GM10248 (cell line): ENCODE data around the gene ELOB.
A peak's percentile ranks its signal among the peaks of the same experiment; 100 is the strongest.

Source experiments
- CTCF ChIA-PET: fragments of 300-600 bp; sonication (Branson Sonifier 250); formaldehyde crosslinking; extraction: SDS; loops from one replicate; lab custom pipeline; 2021; ENCODE audit warnings: antibody characterized with exemption; lab: Yijun Ruan, JAX
- POLR2A ChIA-PET: fragments of 350-650 bp; sonication (Branson Sonifier 250); formaldehyde crosslinking; extraction: SDS; loops from one replicate; lab custom pipeline; 2020; ENCODE audit warnings: antibody characterized with exemption; lab: Yijun Ruan, JAX
- DNase-seq: peaks from one replicate; pipeline ENCODE4 v3.0.0; 2012; ENCODE audit errors: extremely low spot score
- TF ChIP-seq, protein P1 (sequence below): IDR thresholded peaks from 2 replicates; pipeline ENCODE4 v1.5.1; 2012; ENCODE audit warnings: mild to moderate bottlenecking, low read depth; ENCODE audit errors: extremely low read depth, missing control alignments, control extremely low read depth

Gene ELOB

DNA sequence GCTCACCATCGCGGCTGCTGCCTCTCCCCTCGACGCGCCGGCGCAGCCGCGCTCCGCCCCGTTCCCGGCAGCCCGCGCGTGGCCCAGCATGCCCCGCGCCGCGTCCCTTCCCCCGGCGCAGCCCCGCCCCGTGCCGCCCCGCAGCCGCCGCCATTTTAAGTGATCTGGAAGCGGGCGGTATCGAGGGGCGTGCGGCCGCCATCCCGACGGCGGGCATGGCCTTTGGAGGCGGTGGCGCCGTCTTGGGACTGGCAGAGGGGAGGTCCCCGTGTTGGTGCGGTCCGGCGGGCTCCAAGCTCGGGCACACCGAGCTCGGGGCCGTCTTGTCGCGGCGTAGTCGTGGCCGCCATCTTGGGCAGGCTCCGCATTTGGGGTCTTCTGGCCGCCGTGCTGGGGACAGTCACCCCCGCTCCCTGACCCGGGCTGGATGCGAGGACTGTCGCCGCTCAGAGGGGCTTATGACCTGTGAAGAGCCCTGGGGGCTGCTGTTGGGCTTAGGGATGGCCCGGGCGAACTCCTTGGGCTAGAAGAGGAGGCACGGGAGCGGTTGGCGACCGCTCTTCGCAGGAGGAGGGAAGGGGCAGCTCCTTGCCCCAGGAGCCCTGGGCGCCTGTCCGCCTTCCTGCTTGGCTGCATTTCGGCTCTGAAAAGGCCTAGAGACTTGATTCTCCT lies at the start of gene ELOB:
Gene ELOB, minus strand, starts transcription at position 50 of the 672 bp plus-strand sequence. Its CDS starts 41 bp downstream, at position 9.
- ChIA-PET CTCF (interaction anchor here (2.6 kb wide), 1 partner anchor 91 kb away, joined by 11 read pairs; no protein-coding TSS in a partner anchor), POLR2A (no interaction called here)
- peak; percentile 97 for DNase-seq
- TF ChIP-seq, protein P1, sequence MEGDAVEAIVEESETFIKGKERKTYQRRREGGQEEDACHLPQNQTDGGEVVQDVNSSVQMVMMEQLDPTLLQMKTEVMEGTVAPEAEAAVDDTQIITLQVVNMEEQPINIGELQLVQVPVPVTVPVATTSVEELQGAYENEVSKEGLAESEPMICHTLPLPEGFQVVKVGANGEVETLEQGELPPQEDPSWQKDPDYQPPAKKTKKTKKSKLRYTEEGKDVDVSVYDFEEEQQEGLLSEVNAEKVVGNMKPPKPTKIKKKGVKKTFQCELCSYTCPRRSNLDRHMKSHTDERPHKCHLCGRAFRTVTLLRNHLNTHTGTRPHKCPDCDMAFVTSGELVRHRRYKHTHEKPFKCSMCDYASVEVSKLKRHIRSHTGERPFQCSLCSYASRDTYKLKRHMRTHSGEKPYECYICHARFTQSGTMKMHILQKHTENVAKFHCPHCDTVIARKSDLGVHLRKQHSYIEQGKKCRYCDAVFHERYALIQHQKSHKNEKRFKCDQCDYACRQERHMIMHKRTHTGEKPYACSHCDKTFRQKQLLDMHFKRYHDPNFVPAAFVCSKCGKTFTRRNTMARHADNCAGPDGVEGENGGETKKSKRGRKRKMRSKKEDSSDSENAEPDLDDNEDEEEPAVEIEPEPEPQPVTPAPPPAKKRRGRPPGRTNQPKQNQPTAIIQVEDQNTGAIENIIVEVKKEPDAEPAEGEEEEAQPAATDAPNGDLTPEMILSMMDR = no peak

DNA sequence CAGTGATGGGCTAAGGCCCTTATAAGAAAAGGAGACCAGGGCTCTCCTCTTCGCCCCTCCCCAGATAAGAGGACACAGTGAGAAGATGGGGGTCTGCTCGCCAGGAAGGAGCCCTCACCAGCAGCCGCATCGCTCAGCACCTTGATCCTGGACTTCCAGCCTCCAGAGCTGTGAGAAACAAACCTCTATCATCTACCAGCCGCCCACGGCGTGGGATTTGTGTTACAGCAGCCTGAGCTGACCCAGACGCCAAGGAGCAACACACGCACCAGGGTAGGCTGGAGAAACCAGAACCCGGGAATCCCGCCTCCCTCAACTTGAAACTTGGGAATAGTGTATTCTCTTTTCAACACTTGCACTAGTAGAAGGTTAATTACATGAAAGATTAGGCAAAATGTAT lies 48.8 kb upstream of the ELOB start:
- DNase-seq = no peak
- TF ChIP-seq, protein P1 = no peak
- ChIA-PET POLR2A (no interaction called here), CTCF (interaction anchor here (1.0 kb wide), 1 partner anchor 13 kb away, joined by 3 read pairs; no protein-coding TSS in a partner anchor)

DNA sequence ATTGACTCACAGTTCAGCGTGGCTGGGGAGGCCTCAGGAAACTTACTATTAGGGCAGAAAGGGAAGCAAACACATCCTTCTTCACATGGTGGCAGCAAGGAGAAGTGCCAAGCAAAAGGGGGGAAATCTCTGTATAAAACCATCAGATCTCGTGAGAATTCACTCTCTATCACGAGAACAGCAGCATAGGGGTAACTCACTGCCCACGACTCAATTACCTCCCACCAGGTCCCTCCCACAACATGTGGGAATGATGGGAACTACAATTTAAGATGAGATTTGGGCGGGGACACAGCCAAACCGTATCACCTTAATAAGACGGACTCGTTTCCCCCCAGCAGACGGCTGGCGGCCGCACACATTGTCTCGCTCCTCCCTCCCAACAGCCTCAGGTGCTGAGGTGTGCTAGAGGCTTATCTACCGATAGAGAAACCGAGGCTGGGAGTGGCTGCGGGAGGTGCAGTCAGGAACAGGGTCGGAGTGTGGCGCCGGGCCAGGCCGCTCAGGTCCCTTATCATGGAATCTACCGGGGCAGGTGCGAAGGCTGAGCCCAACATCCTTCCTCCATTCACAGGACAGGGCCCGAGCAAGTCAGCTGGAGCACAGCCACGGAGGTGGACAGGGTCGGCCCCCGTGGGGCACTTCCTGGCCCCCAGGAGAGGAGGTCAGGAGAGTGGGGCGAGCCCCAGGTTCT lies 48.1 kb upstream of the ELOB start:
- TF ChIP-seq, protein P1 = no peak
- POLR2A ChIA-PET = no interaction called here
- CTCF ChIA-PET = interaction anchor here (4.5 kb wide), 1 partner anchor 14 kb away, joined by 18 read pairs; no protein-coding TSS in a partner anchor
- no peak for DNase-seq

GRCh38 chr16:2824626-2825025 lies 47.5 kb upstream of the ELOB start:
- TF ChIP-seq, protein P1 = no peak
- ChIA-PET CTCF (interaction anchor here (4.5 kb wide), 1 partner anchor 14 kb away, joined by 18 read pairs; no protein-coding TSS in a partner anchor), POLR2A (no interaction called here)
- no peak for DNase-seq

GRCh38 chr16:2822496-2822895 lies 45.4 kb upstream of the ELOB start:
- DNase-seq = no peak
- CTCF ChIA-PET = interaction anchor here (1.7 to 4.5 kb wide), 3 partner anchors 11 to 46 kb away, joined by 5 to 18 read pairs (median 5); no protein-coding TSS in a partner anchor
- TF ChIP-seq, protein P1 = no peak
- POLR2A ChIA-PET = no interaction called here

- CTCF ChIA-PET = interaction anchor here (1.7 to 4.5 kb wide), 3 partner anchors 11 to 46 kb away, joined by 5 to 18 read pairs (median 5); no protein-coding TSS in a partner anchor
- POLR2A ChIA-PET = no interaction called here
- TF ChIP-seq, protein P1 = no peak
Measured at GRCh38 chr16:2822158-2822495, 45.0 kb upstream of the ELOB start.

More at GRCh38 chr16:2822158-2822495, 45.0 kb upstream of the ELOB start:
- DNase-seq = no peak
